ENCODE results near the gene TMEM150B. TPM values are rescaled to one million over a fixed set of nuclear protein-coding genes. Genes with fewer than 3 reads are reported as not detected.

The TMEM150B gene
- total and polyA plus RNA-seq, 8 donors, result 0.18 to 15.8 (median 1.1) TPM; not detected in 2

- 81 to 87% (median 85%) methylated on average over 45 to 47 of the region's 47 CpGs for WGBS, 5 donors
- no peak for TF ChIP-seq EP300 (IDR thresholded peaks at IDR 0.05)
- no peak for TF ChIP-seq POLR2AphosphoS5 (IDR thresholded peaks at IDR 0.05)
- no peak for TF ChIP-seq CTCF (IDR thresholded peaks at IDR 0.05)
- no peak for TF ChIP-seq POLR2A (IDR thresholded peaks at IDR 0.05)
- H3K27ac ChIP-seq, result no peak overlapping the region
- intact Hi-C loops (cut with DNase I; ENCODE audit: low total_unique reads), result no loop called here
- H3K4me1 ChIP-seq, result no peaks in the 10 kb centered on the region
- no peaks in the 10 kb centered on the region for H3K9me3 ChIP-seq
- H3K4me3 ChIP-seq, result no peak overlapping the region
- H3K36me3 ChIP-seq, result peaks cover 0 to 23% (median 6%) of the 10 kb centered on the region in 4 donors
- no peaks in the 10 kb centered on the region for H3K27me3 ChIP-seq
- DNase-seq, result no peak
Measured at GRCh38 chr19:55312621-55313512, 12.3 kb downstream of the TMEM150B start.

GRCh38 chr19:55311797-55312196 is 13.3 kb downstream of the TMEM150B start:
- no peak for DNase-seq
- Histone ChIP-seq H3K4me3 (no peak overlapping the region), H3K9me3 (no peaks in the 10 kb centered on the region), H3K4me1 (no peaks in the 10 kb centered on the region), H3K27ac (no peak overlapping the region), H3K36me3 (peaks cover 0 to 34% (median 8%) of the 10 kb centered on the region in 4 donors), H3K27me3 (no peaks in the 10 kb centered on the region)
- intact Hi-C loops (cut with DNase I; ENCODE audit: low total_unique reads), result no loop called here
- WGBS, 5 donors, result 69 to 85% (median 79%) methylated on average over 5 to 18 of the region's 18 CpGs
- TF ChIP-seq CTCF (IDR thresholded peaks at IDR 0.05), result no peak
- TF ChIP-seq EP300 (IDR thresholded peaks at IDR 0.05), result no peak
- no peak for TF ChIP-seq POLR2AphosphoS5 (IDR thresholded peaks at IDR 0.05)
- TF ChIP-seq POLR2A (IDR thresholded peaks at IDR 0.05), result no peak

- WGBS, 5 donors, result 82 to 90% (median 83%) methylated on average over 1 to 9 of the region's 9 CpGs
- Histone ChIP-seq H3K27me3 (no peaks in the 10 kb centered on the region), H3K36me3 (peaks cover 0 to 38% (median 12%) of the 10 kb centered on the region in 4 donors), H3K4me3 (no peak overlapping the region), H3K9me3 (no peaks in the 10 kb centered on the region), H3K4me1 (no peaks in the 10 kb centered on the region), H3K27ac (no peak overlapping the region)
- intact Hi-C loops (cut with DNase I; ENCODE audit: low total_unique reads), result no loop called here
- no peak for DNase-seq
- TF ChIP-seq EP300 (IDR thresholded peaks at IDR 0.05) (no peak), POLR2AphosphoS5 (IDR thresholded peaks at IDR 0.05) (no peak), CTCF (IDR thresholded peaks at IDR 0.05) (no peak), POLR2A (IDR thresholded peaks at IDR 0.05) (no peak)
Measured at GRCh38 chr19:55311397-55311796, 13.7 kb downstream of the TMEM150B start.

- WGBS, 5 donors, result 77 to 83% (median 80%) methylated on average over 7 of the region's 7 CpGs
- Histone ChIP-seq H3K9me3 (no peaks in the 10 kb centered on the region), H3K4me1 (no peaks in the 10 kb centered on the region), H3K36me3 (peaks cover 0 to 45% (median 16%) of the 10 kb centered on the region in 4 donors), H3K4me3 (no peak overlapping the region), H3K27me3 (no peaks in the 10 kb centered on the region), H3K27ac (no peak overlapping the region)
- intact Hi-C loops (cut with DNase I; ENCODE audit: low total_unique reads), result no loop called here
- no peak for DNase-seq
- TF ChIP-seq POLR2A (IDR thresholded peaks at IDR 0.05), result no peak
- no peak for TF ChIP-seq POLR2AphosphoS5 (IDR thresholded peaks at IDR 0.05)
- TF ChIP-seq CTCF (IDR thresholded peaks at IDR 0.05), result no peak
- no peak for TF ChIP-seq EP300 (IDR thresholded peaks at IDR 0.05)
Measured at GRCh38 chr19:55310498-55310897, 14.6 kb downstream of the TMEM150B start.
